GM12878 (cell line): ENCODE data around the gene ZNF670. TPM values are rescaled to one million over a fixed set of nuclear protein-coding genes. Genes with fewer than 3 reads are reported as not detected.

Source experiments
- ATAC-seq: fragments of 200-7000 bp; cut with Tn5 transposase; 3 replicates; pipeline ENCODE4 v1.9.1; 2020; ENCODE audit warnings: mild to moderate bottlenecking, moderate library complexity
- BruUV-seq: library from RNA; stranded (reverse); fragments of 400-500 nt; replicated peaks from 2 replicates; lab custom pipeline; 2021; lab: Mats Ljungman, UMichigan
- CTCF ChIA-PET: fragments of 300-600 bp; sonication (Branson Sonifier 250); formaldehyde crosslinking; extraction: SDS; loops from one replicate; lab custom pipeline; 2021; ENCODE audit warnings: inconsistent platforms; lab: Yijun Ruan, JAX
- POLR2A ChIA-PET: fragments of 350-600 bp; formaldehyde crosslinking; extraction: SDS; loops from one replicate; lab custom pipeline; 2021; ENCODE audit warnings: inconsistent platforms; lab: Charles Lee
- RAD21 ChIA-PET: fragments of 300-600 bp; sonication (Branson Sonifier 250); formaldehyde crosslinking; loops from one replicate; lab custom pipeline; 2023; ENCODE audit warnings: antibody characterized with exemption; ENCODE audit not compliant: unreplicated experiment; lab: Charles Lee
- SMC1A ChIA-PET: fragments of 300-600 bp; sonication (Branson Sonifier 250); formaldehyde crosslinking; loops from one replicate; lab custom pipeline; 2023; ENCODE audit not compliant: unreplicated experiment, uncharacterized antibody; lab: Charles Lee
- DNase-seq: peaks from one replicate; pipeline ENCODE4 v3.0.0-alpha.2; 2011; ENCODE audit warnings: low read depth, low spot score
- FAIRE-seq: peaks from 3 replicates; lab custom pipeline; 2011; peaks lifted over from hg19 to GRCh38; lab: Jason Lieb, UNC
- H2AFZ ChIP-seq: 2 replicates; pipeline ENCODE4 v1.6.0; 2011; ENCODE audit warnings: low read depth, low read length, control low read depth; ENCODE audit not compliant: control insufficient read depth
- H3K27ac ChIP-seq: 2 replicates; pipeline ENCODE4 v1.5.1; 2011; ENCODE audit warnings: control low read depth; ENCODE audit not compliant: control insufficient read depth, insufficient read depth
- H3K27me3 ChIP-seq, 2 experiments: replicated peaks in 1 of 2; 2 replicates each; pipeline versions ENCODE4 v1.6.0 to v1.6.1; 2011; ENCODE audit warnings: low read length in 1 of 2; ENCODE audit not compliant: control insufficient read depth in 2 of 2, insufficient read depth in 2 of 2
- H3K36me3 ChIP-seq, 2 experiments: 2 replicates each; pipeline ENCODE4 v1.5.1; 2011; ENCODE audit warnings: low read length in 1 of 2; ENCODE audit not compliant: control insufficient read depth in 2 of 2, insufficient read depth in 2 of 2
- H3K4me1 ChIP-seq: 2 replicates; pipeline ENCODE4 v1.6.1; 2011; ENCODE audit warnings: mild to moderate bottlenecking, low read length, moderate library complexity, mixed read lengths; ENCODE audit not compliant: control insufficient read depth, insufficient read depth
- H3K4me2 ChIP-seq: 2 replicates; pipeline ENCODE4 v1.6.0; 2011; ENCODE audit warnings: control low read depth; ENCODE audit not compliant: control insufficient read depth, insufficient read depth
- H3K4me3 ChIP-seq: fragments of 200-600 bp; sonication (generic); 2 replicates; pipeline ENCODE4 v1.5.1; 2016
- H3K79me2 ChIP-seq: 2 replicates; pipeline ENCODE4 v1.6.0; 2011; ENCODE audit warnings: low read length; ENCODE audit not compliant: control insufficient read depth, insufficient read depth
- H3K9ac ChIP-seq: 2 replicates; pipeline ENCODE4 v1.8.0; 2011; ENCODE audit warnings: low read length, control low read depth, mixed read lengths; ENCODE audit not compliant: control insufficient read depth, insufficient read depth
- H3K9me3 ChIP-seq: replicated peaks from 3 replicates; pipeline ENCODE4 v1.5.1; 2011; ENCODE audit warnings: mild to moderate bottlenecking, low read length; ENCODE audit not compliant: control insufficient read depth, insufficient read depth
- H4K20me1 ChIP-seq: 2 replicates; pipeline ENCODE4 v1.6.0; 2011; ENCODE audit not compliant: control insufficient read depth, insufficient read depth
- ATF7 ChIP-seq: fragments of 450-650 bp; IDR thresholded peaks from 2 replicates; pipeline ENCODE4 v1.6.1; 2016; ENCODE audit warnings: low read depth, mild to moderate bottlenecking
- CBX5 ChIP-seq: sonication (generic); IDR thresholded peaks from 2 replicates; pipeline ENCODE4 v1.6.1; 2016; ENCODE audit warnings: low read depth, moderate library complexity, mild to moderate bottlenecking, inconsistent platforms
- CHD1 ChIP-seq: IDR thresholded peaks from 2 replicates; pipeline ENCODE4 v1.6.1; 2012; ENCODE audit warnings: low read depth, low read length, improper control_type of control experiment
- KLF5 ChIP-seq: fragments of 450-650 bp; IDR thresholded peaks from 2 replicates; pipeline ENCODE4 v1.6.1; 2014; ENCODE audit warnings: mild to moderate bottlenecking; ENCODE audit not compliant: partially characterized antibody
- NR2C1 ChIP-seq: fragments of 450-650 bp; IDR thresholded peaks from 2 replicates; pipeline ENCODE4 v1.6.1; 2017; ENCODE audit warnings: antibody characterized with exemption, mild to moderate bottlenecking, moderate library complexity
- SUPT20H ChIP-seq: IDR thresholded peaks from 2 replicates; pipeline ENCODE4 v1.6.1; 2011; ENCODE audit warnings: low read depth, mild to moderate bottlenecking, low read length, moderate library complexity, borderline replicate concordance; ENCODE audit not compliant: control insufficient read depth
- ZNF274 ChIP-seq: IDR thresholded peaks from one replicate; pipeline ENCODE4 v1.8.0; 2011; ENCODE audit not compliant: insufficient read length, insufficient read depth
- WGBS: methylation state at CpG from one replicate; pipeline ENCODE4 v1.1.6; 2016; ENCODE audit warnings: low lambda C conversion rate; ENCODE audit not compliant: insufficient replicate concordance, insufficient coverage; ENCODE audit errors: missing lambda C conversion rate; 5-methylcytosine and 5-hydroxymethylcytosine counted together
- in situ Hi-C: fragments of 300-500 bp; cut with MboI; formaldehyde crosslinking; loops from 9 replicates; pipeline ENCODE4 v1.14.3; 2018; ENCODE audit warnings: mixed read lengths
- intact Hi-C: fragments of 100-400 bp; cut with micrococcal nuclease; formaldehyde crosslinking; loops from one replicate; pipeline ENCODE4 v1.14.2; 2022; ENCODE audit not compliant: unreplicated experiment
- polyA plus RNA-seq, 11 experiments: library from polyadenylated mRNA; depleted of rRNA in 4 of 11; unstranded in 6 of 11; stranded (reverse) in 5 of 11; fragments of >200 nt; fragmentation: Nextera tagmentation in 4 of 11; fragmentation: Illumina TruSeq in 1 of 11; extraction: Ambion mirVana in 4 of 11; extraction: Trizol in 1 of 11; gene quantifications; 1 replicate in 1 of 11; 2 replicates in 10 of 11; pipeline versions ENCODE4 v1.2.1 to v1.2.3, GENCODE V29; 2011 to 2016; ENCODE audit warnings: inconsistent platforms in 2 of 11, missing spikeins in 2 of 11, low read depth in 1 of 11
- total RNA-seq, 4 experiments: library from RNA; depleted of rRNA in 3 of 4; stranded (reverse); fragments of >200 nt in 3 of 4; fragmentation: Illumina TruSeq in 1 of 4; extraction: Trizol in 1 of 4; gene quantifications; 2 replicates each; pipeline versions ENCODE4 v1.2.1 to v1.2.3, GENCODE V29; 2013 to 2021
- TF ChIP-seq, protein P1 (sequence below): fragments of 450-650 bp; conservative IDR thresholded peaks from 2 replicates; pipeline ENCODE4 v1.6.1; 2017; ENCODE audit warnings: mild to moderate bottlenecking, moderate library complexity
- TF ChIP-seq, protein P2 (sequence below): fragments of 450-650 bp; IDR thresholded peaks from 2 replicates; pipeline ENCODE4 v1.6.1; 2017; ENCODE audit warnings: mild to moderate bottlenecking, moderate library complexity
- TF ChIP-seq, protein P3 (sequence below): IDR thresholded peaks from 2 replicates; pipeline ENCODE4 v1.6.1; 2012; ENCODE audit warnings: mild to moderate bottlenecking, low read depth, low read length
- TF ChIP-seq, protein P4 (sequence below): IDR thresholded peaks from 2 replicates; pipeline ENCODE4 v1.6.1; 2012; ENCODE audit warnings: low read length, inconsistent platforms

Gene ZNF670
- total and polyA plus RNA-seq, 10 of the 15 experiments (the other 5 are each of a cell fraction or from before 2014, with no cell fraction given), result 3.0 to 9.0 (median 5.3) TPM

DNA sequence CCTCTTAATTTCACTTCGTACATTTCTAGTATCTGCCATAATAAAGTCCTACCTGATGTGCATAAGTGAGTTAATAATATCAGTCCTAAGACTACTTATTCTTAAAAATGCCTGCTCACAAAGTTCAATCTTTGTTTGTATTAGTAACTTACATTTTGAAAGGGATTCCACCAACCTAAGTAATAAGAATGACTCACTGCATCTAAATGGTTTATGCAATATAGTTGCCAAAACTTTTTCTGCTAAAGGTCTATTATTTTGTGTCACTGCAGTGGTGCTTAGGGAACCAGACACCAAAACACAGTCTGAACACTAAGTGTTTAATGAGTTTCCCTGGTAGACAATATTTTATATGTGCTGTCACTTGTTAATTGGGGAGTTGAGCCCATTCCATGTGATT, 23.8 kb upstream of the ZNF670 start (continued):
- TF ChIP-seq CHD1, result no peak

DNA sequence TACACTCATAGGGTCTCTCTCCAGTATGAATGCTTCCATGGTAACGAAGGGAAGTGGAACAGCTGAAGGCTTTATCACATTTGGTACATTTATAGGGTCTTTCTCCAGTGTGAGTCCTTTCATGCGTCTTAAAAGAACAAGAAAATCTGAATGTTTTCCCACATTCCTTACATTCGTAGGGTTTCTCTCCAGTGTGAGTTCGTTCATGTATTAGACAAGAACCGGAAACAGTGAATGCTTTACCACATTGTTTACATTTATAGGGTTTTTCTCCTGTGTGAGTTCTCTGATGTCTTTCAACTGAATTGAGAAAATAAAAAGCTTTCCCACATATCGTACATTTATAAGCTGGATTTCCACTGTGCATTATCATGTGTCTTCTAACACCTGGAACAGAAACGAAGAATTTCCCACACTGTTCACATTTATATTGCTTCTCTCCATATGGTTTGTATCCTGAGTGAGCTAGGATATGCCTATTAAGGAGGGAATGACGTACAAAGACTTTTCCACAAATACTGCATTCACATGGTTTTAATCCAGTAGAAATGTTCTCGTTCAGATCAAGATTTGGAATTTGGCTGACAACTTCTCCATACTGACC, 22.2 kb upstream of the ZNF670 start:
- SMC1A ChIA-PET, result interaction anchor here (0.5 kb wide), 1 partner anchor 255 kb away, joined by 4 read pairs; no protein-coding TSS in a partner anchor
- no peak for FAIRE-seq
- no peak for DNase-seq
- no TSS peak for BruUV-seq
- no peak for ATAC-seq
- RAD21 ChIA-PET, result no interaction called here
- Histone ChIP-seq H3K27ac (no peak overlapping the region), H3K4me1 (no peaks in the 10 kb centered on the region), H3K36me3 (peaks cover 4 to 15% of the 10 kb centered on the region in 2 experiments; a peak in 3 of 4 replicates), H2AFZ (no peak overlapping the region), H3K79me2 (peaks cover 12% of the 10 kb centered on the region), H3K9ac (no peak overlapping the region), H3K27me3 (no peaks in the 10 kb centered on the region), H4K20me1 (no peaks in the 10 kb centered on the region), H3K4me2 (no peak overlapping the region), H3K9me3 (peaks cover 35% of the 10 kb centered on the region), H3K4me3 (no peak overlapping the region)
- POLR2A ChIA-PET, result no interaction called here
- WGBS, result 98% methylated on average over 9 of the region's 9 CpGs
- CTCF ChIA-PET, result no interaction called here
- intact Hi-C loops (no loop called here), in situ Hi-C loops (no loop called here)
- TF ChIP-seq, protein P1, sequence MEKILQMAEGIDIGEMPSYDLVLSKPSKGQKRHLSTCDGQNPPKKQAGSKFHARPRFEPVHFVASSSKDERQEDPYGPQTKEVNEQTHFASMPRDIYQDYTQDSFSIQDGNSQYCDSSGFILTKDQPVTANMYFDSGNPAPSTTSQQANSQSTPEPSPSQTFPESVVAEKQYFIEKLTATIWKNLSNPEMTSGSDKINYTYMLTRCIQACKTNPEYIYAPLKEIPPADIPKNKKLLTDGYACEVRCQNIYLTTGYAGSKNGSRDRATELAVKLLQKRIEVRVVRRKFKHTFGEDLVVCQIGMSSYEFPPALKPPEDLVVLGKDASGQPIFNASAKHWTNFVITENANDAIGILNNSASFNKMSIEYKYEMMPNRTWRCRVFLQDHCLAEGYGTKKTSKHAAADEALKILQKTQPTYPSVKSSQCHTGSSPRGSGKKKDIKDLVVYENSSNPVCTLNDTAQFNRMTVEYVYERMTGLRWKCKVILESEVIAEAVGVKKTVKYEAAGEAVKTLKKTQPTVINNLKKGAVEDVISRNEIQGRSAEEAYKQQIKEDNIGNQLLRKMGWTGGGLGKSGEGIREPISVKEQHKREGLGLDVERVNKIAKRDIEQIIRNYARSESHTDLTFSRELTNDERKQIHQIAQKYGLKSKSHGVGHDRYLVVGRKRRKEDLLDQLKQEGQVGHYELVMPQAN, result no peak
- TF ChIP-seq, protein P2, sequence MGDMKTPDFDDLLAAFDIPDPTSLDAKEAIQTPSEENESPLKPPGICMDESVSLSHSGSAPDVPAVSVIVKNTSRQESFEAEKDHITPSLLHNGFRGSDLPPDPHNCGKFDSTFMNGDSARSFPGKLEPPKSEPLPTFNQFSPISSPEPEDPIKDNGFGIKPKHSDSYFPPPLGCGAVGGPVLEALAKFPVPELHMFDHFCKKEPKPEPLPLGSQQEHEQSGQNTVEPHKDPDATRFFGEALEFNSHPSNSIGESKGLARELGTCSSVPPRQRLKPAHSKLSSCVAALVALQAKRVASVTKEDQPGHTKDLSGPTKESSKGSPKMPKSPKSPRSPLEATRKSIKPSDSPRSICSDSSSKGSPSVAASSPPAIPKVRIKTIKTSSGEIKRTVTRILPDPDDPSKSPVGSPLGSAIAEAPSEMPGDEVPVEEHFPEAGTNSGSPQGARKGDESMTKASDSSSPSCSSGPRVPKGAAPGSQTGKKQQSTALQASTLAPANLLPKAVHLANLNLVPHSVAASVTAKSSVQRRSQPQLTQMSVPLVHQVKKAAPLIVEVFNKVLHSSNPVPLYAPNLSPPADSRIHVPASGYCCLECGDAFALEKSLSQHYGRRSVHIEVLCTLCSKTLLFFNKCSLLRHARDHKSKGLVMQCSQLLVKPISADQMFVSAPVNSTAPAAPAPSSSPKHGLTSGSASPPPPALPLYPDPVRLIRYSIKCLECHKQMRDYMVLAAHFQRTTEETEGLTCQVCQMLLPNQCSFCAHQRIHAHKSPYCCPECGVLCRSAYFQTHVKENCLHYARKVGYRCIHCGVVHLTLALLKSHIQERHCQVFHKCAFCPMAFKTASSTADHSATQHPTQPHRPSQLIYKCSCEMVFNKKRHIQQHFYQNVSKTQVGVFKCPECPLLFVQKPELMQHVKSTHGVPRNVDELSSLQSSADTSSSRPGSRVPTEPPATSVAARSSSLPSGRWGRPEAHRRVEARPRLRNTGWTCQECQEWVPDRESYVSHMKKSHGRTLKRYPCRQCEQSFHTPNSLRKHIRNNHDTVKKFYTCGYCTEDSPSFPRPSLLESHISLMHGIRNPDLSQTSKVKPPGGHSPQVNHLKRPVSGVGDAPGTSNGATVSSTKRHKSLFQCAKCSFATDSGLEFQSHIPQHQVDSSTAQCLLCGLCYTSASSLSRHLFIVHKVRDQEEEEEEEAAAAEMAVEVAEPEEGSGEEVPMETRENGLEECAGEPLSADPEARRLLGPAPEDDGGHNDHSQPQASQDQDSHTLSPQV, result no peak
- TF ChIP-seq ATF7, result no peak
- TF ChIP-seq CBX5, result peak; percentile 89; the same call in 1 of the 2 replicates
- TF ChIP-seq, protein P3, sequence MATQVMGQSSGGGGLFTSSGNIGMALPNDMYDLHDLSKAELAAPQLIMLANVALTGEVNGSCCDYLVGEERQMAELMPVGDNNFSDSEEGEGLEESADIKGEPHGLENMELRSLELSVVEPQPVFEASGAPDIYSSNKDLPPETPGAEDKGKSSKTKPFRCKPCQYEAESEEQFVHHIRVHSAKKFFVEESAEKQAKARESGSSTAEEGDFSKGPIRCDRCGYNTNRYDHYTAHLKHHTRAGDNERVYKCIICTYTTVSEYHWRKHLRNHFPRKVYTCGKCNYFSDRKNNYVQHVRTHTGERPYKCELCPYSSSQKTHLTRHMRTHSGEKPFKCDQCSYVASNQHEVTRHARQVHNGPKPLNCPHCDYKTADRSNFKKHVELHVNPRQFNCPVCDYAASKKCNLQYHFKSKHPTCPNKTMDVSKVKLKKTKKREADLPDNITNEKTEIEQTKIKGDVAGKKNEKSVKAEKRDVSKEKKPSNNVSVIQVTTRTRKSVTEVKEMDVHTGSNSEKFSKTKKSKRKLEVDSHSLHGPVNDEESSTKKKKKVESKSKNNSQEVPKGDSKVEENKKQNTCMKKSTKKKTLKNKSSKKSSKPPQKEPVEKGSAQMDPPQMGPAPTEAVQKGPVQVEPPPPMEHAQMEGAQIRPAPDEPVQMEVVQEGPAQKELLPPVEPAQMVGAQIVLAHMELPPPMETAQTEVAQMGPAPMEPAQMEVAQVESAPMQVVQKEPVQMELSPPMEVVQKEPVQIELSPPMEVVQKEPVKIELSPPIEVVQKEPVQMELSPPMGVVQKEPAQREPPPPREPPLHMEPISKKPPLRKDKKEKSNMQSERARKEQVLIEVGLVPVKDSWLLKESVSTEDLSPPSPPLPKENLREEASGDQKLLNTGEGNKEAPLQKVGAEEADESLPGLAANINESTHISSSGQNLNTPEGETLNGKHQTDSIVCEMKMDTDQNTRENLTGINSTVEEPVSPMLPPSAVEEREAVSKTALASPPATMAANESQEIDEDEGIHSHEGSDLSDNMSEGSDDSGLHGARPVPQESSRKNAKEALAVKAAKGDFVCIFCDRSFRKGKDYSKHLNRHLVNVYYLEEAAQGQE, result no peak
- TF ChIP-seq, protein P4, sequence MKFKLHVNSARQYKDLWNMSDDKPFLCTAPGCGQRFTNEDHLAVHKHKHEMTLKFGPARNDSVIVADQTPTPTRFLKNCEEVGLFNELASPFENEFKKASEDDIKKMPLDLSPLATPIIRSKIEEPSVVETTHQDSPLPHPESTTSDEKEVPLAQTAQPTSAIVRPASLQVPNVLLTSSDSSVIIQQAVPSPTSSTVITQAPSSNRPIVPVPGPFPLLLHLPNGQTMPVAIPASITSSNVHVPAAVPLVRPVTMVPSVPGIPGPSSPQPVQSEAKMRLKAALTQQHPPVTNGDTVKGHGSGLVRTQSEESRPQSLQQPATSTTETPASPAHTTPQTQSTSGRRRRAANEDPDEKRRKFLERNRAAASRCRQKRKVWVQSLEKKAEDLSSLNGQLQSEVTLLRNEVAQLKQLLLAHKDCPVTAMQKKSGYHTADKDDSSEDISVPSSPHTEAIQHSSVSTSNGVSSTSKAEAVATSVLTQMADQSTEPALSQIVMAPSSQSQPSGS, result no peak
- peak; percentile 25 for TF ChIP-seq KLF5
- no peak for TF ChIP-seq SUPT20H
- TF ChIP-seq NR2C1, result no peak
- peak; percentile 78 for TF ChIP-seq ZNF274
